ENCODE data around the gene CBARP. TPM values are rescaled to one million over a fixed set of nuclear protein-coding genes. Genes with fewer than 3 reads are reported as not detected.

Gene CBARP
- total and polyA plus RNA-seq, 9 of the 15 experiments (the other 6 are each of a cell fraction or from before 2014, with no cell fraction given), result 0.03 to 8.9 (median 1.2) TPM; not detected in 1

DNA sequence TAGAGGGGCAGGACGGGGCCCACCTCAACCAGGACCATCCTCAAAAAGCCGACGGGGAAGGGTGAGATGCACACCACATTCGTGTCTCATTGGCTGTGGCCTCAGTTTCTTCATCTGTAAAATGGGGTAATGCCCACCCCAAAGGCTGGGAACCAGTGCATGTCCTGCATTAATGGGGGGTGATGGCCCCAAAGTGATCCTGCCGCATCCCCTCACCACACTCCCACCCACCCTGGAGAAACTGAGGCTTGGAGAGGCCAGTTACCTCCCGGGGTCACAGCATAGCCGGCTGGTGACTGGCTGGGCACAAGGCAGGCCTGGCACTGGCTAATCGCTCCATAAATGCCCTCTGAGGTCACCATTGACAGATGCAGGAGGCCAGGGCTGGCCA is 9.9 kb upstream of the CBARP start (continued):
- TF ChIP-seq, protein P1, sequence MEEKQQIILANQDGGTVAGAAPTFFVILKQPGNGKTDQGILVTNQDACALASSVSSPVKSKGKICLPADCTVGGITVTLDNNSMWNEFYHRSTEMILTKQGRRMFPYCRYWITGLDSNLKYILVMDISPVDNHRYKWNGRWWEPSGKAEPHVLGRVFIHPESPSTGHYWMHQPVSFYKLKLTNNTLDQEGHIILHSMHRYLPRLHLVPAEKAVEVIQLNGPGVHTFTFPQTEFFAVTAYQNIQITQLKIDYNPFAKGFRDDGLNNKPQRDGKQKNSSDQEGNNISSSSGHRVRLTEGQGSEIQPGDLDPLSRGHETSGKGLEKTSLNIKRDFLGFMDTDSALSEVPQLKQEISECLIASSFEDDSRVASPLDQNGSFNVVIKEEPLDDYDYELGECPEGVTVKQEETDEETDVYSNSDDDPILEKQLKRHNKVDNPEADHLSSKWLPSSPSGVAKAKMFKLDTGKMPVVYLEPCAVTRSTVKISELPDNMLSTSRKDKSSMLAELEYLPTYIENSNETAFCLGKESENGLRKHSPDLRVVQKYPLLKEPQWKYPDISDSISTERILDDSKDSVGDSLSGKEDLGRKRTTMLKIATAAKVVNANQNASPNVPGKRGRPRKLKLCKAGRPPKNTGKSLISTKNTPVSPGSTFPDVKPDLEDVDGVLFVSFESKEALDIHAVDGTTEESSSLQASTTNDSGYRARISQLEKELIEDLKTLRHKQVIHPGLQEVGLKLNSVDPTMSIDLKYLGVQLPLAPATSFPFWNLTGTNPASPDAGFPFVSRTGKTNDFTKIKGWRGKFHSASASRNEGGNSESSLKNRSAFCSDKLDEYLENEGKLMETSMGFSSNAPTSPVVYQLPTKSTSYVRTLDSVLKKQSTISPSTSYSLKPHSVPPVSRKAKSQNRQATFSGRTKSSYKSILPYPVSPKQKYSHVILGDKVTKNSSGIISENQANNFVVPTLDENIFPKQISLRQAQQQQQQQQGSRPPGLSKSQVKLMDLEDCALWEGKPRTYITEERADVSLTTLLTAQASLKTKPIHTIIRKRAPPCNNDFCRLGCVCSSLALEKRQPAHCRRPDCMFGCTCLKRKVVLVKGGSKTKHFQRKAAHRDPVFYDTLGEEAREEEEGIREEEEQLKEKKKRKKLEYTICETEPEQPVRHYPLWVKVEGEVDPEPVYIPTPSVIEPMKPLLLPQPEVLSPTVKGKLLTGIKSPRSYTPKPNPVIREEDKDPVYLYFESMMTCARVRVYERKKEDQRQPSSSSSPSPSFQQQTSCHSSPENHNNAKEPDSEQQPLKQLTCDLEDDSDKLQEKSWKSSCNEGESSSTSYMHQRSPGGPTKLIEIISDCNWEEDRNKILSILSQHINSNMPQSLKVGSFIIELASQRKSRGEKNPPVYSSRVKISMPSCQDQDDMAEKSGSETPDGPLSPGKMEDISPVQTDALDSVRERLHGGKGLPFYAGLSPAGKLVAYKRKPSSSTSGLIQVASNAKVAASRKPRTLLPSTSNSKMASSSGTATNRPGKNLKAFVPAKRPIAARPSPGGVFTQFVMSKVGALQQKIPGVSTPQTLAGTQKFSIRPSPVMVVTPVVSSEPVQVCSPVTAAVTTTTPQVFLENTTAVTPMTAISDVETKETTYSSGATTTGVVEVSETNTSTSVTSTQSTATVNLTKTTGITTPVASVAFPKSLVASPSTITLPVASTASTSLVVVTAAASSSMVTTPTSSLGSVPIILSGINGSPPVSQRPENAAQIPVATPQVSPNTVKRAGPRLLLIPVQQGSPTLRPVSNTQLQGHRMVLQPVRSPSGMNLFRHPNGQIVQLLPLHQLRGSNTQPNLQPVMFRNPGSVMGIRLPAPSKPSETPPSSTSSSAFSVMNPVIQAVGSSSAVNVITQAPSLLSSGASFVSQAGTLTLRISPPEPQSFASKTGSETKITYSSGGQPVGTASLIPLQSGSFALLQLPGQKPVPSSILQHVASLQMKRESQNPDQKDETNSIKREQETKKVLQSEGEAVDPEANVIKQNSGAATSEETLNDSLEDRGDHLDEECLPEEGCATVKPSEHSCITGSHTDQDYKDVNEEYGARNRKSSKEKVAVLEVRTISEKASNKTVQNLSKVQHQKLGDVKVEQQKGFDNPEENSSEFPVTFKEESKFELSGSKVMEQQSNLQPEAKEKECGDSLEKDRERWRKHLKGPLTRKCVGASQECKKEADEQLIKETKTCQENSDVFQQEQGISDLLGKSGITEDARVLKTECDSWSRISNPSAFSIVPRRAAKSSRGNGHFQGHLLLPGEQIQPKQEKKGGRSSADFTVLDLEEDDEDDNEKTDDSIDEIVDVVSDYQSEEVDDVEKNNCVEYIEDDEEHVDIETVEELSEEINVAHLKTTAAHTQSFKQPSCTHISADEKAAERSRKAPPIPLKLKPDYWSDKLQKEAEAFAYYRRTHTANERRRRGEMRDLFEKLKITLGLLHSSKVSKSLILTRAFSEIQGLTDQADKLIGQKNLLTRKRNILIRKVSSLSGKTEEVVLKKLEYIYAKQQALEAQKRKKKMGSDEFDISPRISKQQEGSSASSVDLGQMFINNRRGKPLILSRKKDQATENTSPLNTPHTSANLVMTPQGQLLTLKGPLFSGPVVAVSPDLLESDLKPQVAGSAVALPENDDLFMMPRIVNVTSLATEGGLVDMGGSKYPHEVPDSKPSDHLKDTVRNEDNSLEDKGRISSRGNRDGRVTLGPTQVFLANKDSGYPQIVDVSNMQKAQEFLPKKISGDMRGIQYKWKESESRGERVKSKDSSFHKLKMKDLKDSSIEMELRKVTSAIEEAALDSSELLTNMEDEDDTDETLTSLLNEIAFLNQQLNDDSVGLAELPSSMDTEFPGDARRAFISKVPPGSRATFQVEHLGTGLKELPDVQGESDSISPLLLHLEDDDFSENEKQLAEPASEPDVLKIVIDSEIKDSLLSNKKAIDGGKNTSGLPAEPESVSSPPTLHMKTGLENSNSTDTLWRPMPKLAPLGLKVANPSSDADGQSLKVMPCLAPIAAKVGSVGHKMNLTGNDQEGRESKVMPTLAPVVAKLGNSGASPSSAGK (IDR thresholded peaks at IDR 0.05), result no peak
- TF ChIP-seq SMARCB1 (IDR thresholded peaks at IDR 0.05; ENCODE audit: insufficient read length, low read depth) (no peak), EP300 (IDR thresholded peaks at IDR 0.05; ENCODE audit: low read length) (no peak), ZKSCAN3 (CRISPR knock-in tag; IDR thresholded peaks at IDR 0.05) (no peak), HNRNPL (IDR thresholded peaks at IDR 0.05; ENCODE audit: low read depth, low read length) (no peak), RFX7 (CRISPR knock-in tag; IDR thresholded peaks at IDR 0.05) (no peak), CAMTA2 (CRISPR knock-in tag; conservative IDR thresholded peaks at IDR 0.05) (no peak), JUNB (CRISPR knock-in tag; conservative IDR thresholded peaks at IDR 0.05) (no peak), NFYB (IDR thresholded peaks at IDR 0.05; ENCODE audit: extremely low read depth, insufficient read length) (no peak), PRMT5 (CRISPR knock-in tag; IDR thresholded peaks at IDR 0.05) (no peak), JUND (IDR thresholded peaks at IDR 0.05; ENCODE audit: borderline replicate concordance, low read depth, low read length) (no peak), JUND (tag; IDR thresholded peaks at IDR 0.05; ENCODE audit: borderline replicate concordance, low read depth, low read length) (no peak), ZNF551 (CRISPR knock-in tag; IDR thresholded peaks at IDR 0.05) (no peak)
- TF ChIP-seq, protein P2, sequence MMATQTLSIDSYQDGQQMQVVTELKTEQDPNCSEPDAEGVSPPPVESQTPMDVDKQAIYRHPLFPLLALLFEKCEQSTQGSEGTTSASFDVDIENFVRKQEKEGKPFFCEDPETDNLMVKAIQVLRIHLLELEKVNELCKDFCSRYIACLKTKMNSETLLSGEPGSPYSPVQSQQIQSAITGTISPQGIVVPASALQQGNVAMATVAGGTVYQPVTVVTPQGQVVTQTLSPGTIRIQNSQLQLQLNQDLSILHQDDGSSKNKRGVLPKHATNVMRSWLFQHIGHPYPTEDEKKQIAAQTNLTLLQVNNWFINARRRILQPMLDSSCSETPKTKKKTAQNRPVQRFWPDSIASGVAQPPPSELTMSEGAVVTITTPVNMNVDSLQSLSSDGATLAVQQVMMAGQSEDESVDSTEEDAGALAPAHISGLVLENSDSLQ (IDR thresholded peaks at IDR 0.05), result no peak; the same call in 1 of the 2 replicates

Data from K562 (cell line).